CD4-positive, CD25-positive, alpha-beta regulatory T cell (primary cell): Measurements from ENCODE around the gene PIAS2. TPM values are rescaled to one million over a fixed set of nuclear protein-coding genes. Genes with fewer than 3 reads are reported as not detected.

Experiments
- ATAC-seq, 2 donors: fragments of 150-1000 bp; cut with Tn5 transposase; one replicate each; pipeline ENCODE4 v1.10.0; 2021; ENCODE audit warnings: low read depth in 2 of 2, moderate number of reproducible peaks in 2 of 2, moderate library complexity in 1 of 2
- DNase-seq, 3 donors: peaks; one replicate each; pipeline versions ENCODE4 v3.0.0 to v3.0.0-alpha.2; 2012 to 2022; ENCODE audit warnings: mixed read lengths in 1 of 3
- H3K27ac ChIP-seq: one replicate; pipeline ENCODE4 v1.7.0; 2013; ENCODE audit warnings: mild to moderate bottlenecking, low read length; ENCODE audit not compliant: insufficient read depth, poor library complexity, severe bottlenecking
- H3K27me3 ChIP-seq: one replicate; pipeline ENCODE4 v1.7.0; 2013; ENCODE audit warnings: low read length; ENCODE audit not compliant: control insufficient read depth, insufficient read depth
- H3K36me3 ChIP-seq: one replicate; pipeline ENCODE4 v1.7.0; 2013; ENCODE audit warnings: mild to moderate bottlenecking, low read length, moderate library complexity; ENCODE audit not compliant: control insufficient read depth, insufficient read depth
- H3K4me1 ChIP-seq: 2 replicates; pipeline ENCODE4 v1.7.0; 2013; ENCODE audit warnings: mild to moderate bottlenecking, low read length; ENCODE audit not compliant: insufficient read depth, control insufficient read depth, poor library complexity, severe bottlenecking
- H3K4me3 ChIP-seq: one replicate; pipeline ENCODE4 v1.7.0; 2013; ENCODE audit warnings: low read depth, mild to moderate bottlenecking, low read length, moderate library complexity
- H3K9me3 ChIP-seq, 2 experiments: 1 replicate in 1 of 2; 2 replicates in 1 of 2; pipeline ENCODE4 v1.7.0; 2013; ENCODE audit warnings: low read length in 2 of 2, mild to moderate bottlenecking in 1 of 2, moderate library complexity in 1 of 2; ENCODE audit not compliant: control insufficient read depth in 2 of 2
- H3K27ac Mint-ChIP-seq, 3 donors: one replicate each; pipeline ENCODE4 v1.8.0; 2020 to 2022; ENCODE audit warnings: mild to moderate bottlenecking in 3 of 3, mixed read lengths in 3 of 3, moderate library complexity in 2 of 3
- H3K27me3 Mint-ChIP-seq: one replicate; pipeline ENCODE4 v1.8.0; 2022; ENCODE audit warnings: mild to moderate bottlenecking, mixed read lengths
- H3K36me3 Mint-ChIP-seq: one replicate; pipeline ENCODE4 v1.8.0; 2020; ENCODE audit warnings: mixed read lengths
- H3K4me1 Mint-ChIP-seq, 4 donors: one replicate each; pipeline ENCODE4 v1.8.0; 2020 to 2022; ENCODE audit warnings: mixed read lengths in 4 of 4, mild to moderate bottlenecking in 1 of 4
- H3K4me3 Mint-ChIP-seq, 4 donors: one replicate each; pipeline ENCODE4 v1.8.0; 2020 to 2022; ENCODE audit warnings: mild to moderate bottlenecking in 4 of 4, mixed read lengths in 4 of 4, moderate library complexity in 3 of 4
- H3K9me3 Mint-ChIP-seq, 7 donors: one replicate each; pipeline ENCODE4 v1.8.0; 2020 to 2022; ENCODE audit warnings: mixed read lengths in 7 of 7, mild to moderate bottlenecking in 3 of 7, moderate library complexity in 2 of 7
- polyA plus RNA-seq, 4 donors: library from polyadenylated mRNA; unstranded; fragments of 300-500 nt; fragmentation: Illumina TruSeq; gene quantifications; one replicate each; pipeline ENCODE4 v1.2.3, GENCODE V29; 2021
- total RNA-seq: library from RNA; stranded (reverse); gene quantifications from one replicate; pipeline ENCODE4 v1.2.3, GENCODE V29; 2022

Gene PIAS2
- total and polyA plus RNA-seq, 5 donors from 2014 or later, result 13.2 to 33.6 (median 18.7) TPM

DNA sequence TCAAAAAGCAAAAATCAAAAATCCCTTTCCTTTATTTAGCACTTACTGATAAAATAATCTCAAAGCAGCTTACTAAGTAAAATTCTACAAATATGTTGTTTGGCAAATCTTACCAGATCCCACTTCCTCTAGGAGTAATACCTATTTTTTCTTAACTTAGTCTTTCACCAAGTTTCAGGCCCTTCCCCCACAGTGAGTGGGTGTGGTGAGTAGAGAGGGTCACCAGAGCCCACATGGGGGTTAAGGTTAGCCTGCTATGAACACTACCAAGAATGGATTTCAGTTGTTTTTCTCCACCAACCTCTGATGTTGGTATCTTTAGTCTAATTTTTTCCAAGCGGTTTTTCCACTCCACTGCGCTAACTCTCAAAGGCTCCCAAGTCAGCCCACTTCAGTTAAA lies 23.2 kb downstream of the PIAS2 start:
- Mint-ChIP-seq H3K9me3 (peaks cover 0 to 6% (median 4%) of the 10 kb centered on the region in 7 donors), H3K27me3 (no peaks in the 10 kb centered on the region), H3K4me1 (peaks cover 28 to 48% (median 39%) of the 10 kb centered on the region in 4 donors), H3K27ac (peak overlapping the region in 1 of 3 donors; percentile 49), H3K36me3 (peaks cover 21% of the 10 kb centered on the region), H3K4me3 (peak overlapping the region in 1 of 4 donors; percentile 21)
- Histone ChIP-seq H3K9me3 (peaks cover 0 to 4% of the 10 kb centered on the region in 2 experiments), H3K27ac (no peak overlapping the region), H3K4me3 (no peak overlapping the region), H3K36me3 (peaks cover 11% of the 10 kb centered on the region), H3K27me3 (no peaks in the 10 kb centered on the region), H3K4me1 (no peaks in the 10 kb centered on the region)
- no peak for DNase-seq
- no peak for ATAC-seq

GRCh38 chr18:46893360-46893759 lies 23.9 kb downstream of the PIAS2 start:
- Histone ChIP-seq H3K4me3 (no peak overlapping the region), H3K27me3 (no peaks in the 10 kb centered on the region), H3K4me1 (no peaks in the 10 kb centered on the region), H3K27ac (no peak overlapping the region), H3K9me3 (peaks cover 0 to 10% of the 10 kb centered on the region in 2 experiments), H3K36me3 (peaks cover 18% of the 10 kb centered on the region)
- Mint-ChIP-seq H3K36me3 (peaks cover 29% of the 10 kb centered on the region), H3K27me3 (no peaks in the 10 kb centered on the region), H3K27ac (no peak overlapping the region), H3K9me3 (peaks cover 0 to 11% (median 7%) of the 10 kb centered on the region in 7 donors), H3K4me3 (no peak overlapping the region), H3K4me1 (peaks cover 28 to 52% (median 41%) of the 10 kb centered on the region in 4 donors)
- ATAC-seq (no peak), DNase-seq (no peak)

DNA sequence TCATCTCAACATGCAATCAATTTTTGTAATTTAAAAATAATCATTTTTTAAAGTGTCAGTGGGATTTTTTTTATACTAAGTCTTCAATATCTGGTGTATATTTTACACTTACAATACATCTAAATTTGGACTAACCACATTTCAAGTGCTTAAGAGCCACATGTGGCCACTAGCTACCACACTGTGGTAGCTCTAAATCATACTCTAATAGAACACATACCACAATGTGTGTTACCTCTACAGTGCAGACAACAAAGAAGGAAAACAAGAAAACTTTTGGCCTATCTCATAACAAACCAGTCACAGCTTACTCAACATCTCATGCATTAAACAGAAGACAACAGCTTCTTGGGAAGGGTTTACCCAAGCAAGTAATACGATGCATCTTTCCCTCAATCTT lies 24.5 kb downstream of the PIAS2 start:
- Histone ChIP-seq H3K27ac (no peak overlapping the region), H3K4me1 (no peaks in the 10 kb centered on the region), H3K9me3 (peaks cover 0 to 12% of the 10 kb centered on the region in 2 experiments), H3K27me3 (no peaks in the 10 kb centered on the region), H3K36me3 (peaks cover 22% of the 10 kb centered on the region), H3K4me3 (no peak overlapping the region)
- ATAC-seq (no peak), DNase-seq (no peak)
- Mint-ChIP-seq H3K9me3 (peaks cover 0 to 12% (median 7%) of the 10 kb centered on the region in 7 donors), H3K4me1 (peaks cover 28 to 52% (median 41%) of the 10 kb centered on the region in 4 donors), H3K27me3 (no peaks in the 10 kb centered on the region), H3K36me3 (peaks cover 33% of the 10 kb centered on the region), H3K27ac (peak overlapping the region in 1 of 3 donors; percentile 1), H3K4me3 (no peak overlapping the region)

- ATAC-seq (no peak), DNase-seq (no peak)
- peaks cover 22% of the 10 kb centered on the region for H3K36me3 ChIP-seq
- H3K9me3 ChIP-seq, result peaks cover 0 to 12% of the 10 kb centered on the region in 2 experiments
- no peaks in the 10 kb centered on the region for H3K27me3 ChIP-seq
- Mint-ChIP-seq H3K27ac (no peak overlapping the region), H3K9me3 (peaks cover 0 to 12% (median 7%) of the 10 kb centered on the region in 7 donors), H3K4me1 (peaks cover 28 to 46% (median 40%) of the 10 kb centered on the region in 4 donors), H3K36me3 (peaks cover 33% of the 10 kb centered on the region), H3K4me3 (no peak overlapping the region), H3K27me3 (no peaks in the 10 kb centered on the region)
- H3K4me1 ChIP-seq, result no peaks in the 10 kb centered on the region
- no peak overlapping the region for H3K27ac ChIP-seq
- H3K4me3 ChIP-seq, result no peak overlapping the region
These were observed 25.5 kb downstream of the PIAS2 start for GRCh38 chr18:46891742-46892214.

DNA sequence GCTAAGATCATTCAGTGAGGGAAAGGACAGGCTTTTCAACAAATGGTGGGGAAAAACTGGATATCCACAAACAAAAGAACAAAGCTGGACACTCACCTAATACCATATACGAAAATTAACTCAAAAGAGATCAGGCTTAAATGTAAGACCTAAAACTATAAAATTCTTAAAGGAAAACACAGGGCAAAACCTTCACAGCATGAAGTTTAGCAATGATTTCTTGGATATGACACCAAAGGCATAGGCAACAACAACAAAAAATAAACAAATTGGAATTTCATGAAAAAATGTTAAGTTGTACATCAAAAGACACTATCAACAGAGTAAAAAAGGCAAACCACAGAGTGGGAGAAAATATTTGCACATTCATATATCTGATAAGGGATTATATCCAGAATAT lies 28.3 kb downstream of the PIAS2 start:
- H3K27me3 ChIP-seq, result no peaks in the 10 kb centered on the region
- Mint-ChIP-seq H3K27ac (no peak overlapping the region), H3K9me3 (peaks cover 0 to 12% (median 7%) of the 10 kb centered on the region in 7 donors), H3K36me3 (peaks cover 35% of the 10 kb centered on the region), H3K4me1 (peaks cover 24 to 41% (median 30%) of the 10 kb centered on the region in 4 donors), H3K4me3 (no peak overlapping the region), H3K27me3 (no peaks in the 10 kb centered on the region)
- no peak overlapping the region for H3K4me3 ChIP-seq
- no peak overlapping the region for H3K27ac ChIP-seq
- no peaks in the 10 kb centered on the region for H3K4me1 ChIP-seq
- H3K9me3 ChIP-seq, result peaks cover 0 to 12% of the 10 kb centered on the region in 2 experiments
- no peak for ATAC-seq
- peaks cover 22% of the 10 kb centered on the region for H3K36me3 ChIP-seq
- DNase-seq, result no peak

GRCh38 chr18:46886893-46887292 lies 30.4 kb downstream of the PIAS2 start:
- DNase-seq (no peak), ATAC-seq (no peak)
- no peak overlapping the region for H3K4me3 Mint-ChIP-seq
- peaks cover 0 to 12% (median 7%) of the 10 kb centered on the region in 7 donors for H3K9me3 Mint-ChIP-seq
- Histone ChIP-seq H3K4me1 (no peaks in the 10 kb centered on the region), H3K4me3 (no peak overlapping the region), H3K27ac (no peak overlapping the region), H3K36me3 (peaks cover 22% of the 10 kb centered on the region), H3K27me3 (no peaks in the 10 kb centered on the region), H3K9me3 (peaks cover 0 to 12% of the 10 kb centered on the region in 2 experiments)
- peaks cover 14 to 25% (median 18%) of the 10 kb centered on the region in 4 donors for H3K4me1 Mint-ChIP-seq
- H3K36me3 Mint-ChIP-seq, result peaks cover 35% of the 10 kb centered on the region
- no peaks in the 10 kb centered on the region for H3K27me3 Mint-ChIP-seq
- H3K27ac Mint-ChIP-seq, result no peak overlapping the region

GRCh38 chr18:46883180-46883579 lies 34.1 kb downstream of the PIAS2 start:
- Mint-ChIP-seq H3K36me3 (peaks cover 31% of the 10 kb centered on the region), H3K4me1 (peaks cover 0 to 10% (median 7%) of the 10 kb centered on the region in 4 donors), H3K27me3 (no peaks in the 10 kb centered on the region), H3K27ac (no peak overlapping the region), H3K4me3 (no peak overlapping the region), H3K9me3 (peaks cover 0 to 10% (median 7%) of the 10 kb centered on the region in 7 donors)
- Histone ChIP-seq H3K4me1 (no peaks in the 10 kb centered on the region), H3K4me3 (no peak overlapping the region), H3K36me3 (peaks cover 6% of the 10 kb centered on the region), H3K27me3 (no peaks in the 10 kb centered on the region), H3K9me3 (peaks cover 5 to 14% of the 10 kb centered on the region in 2 experiments), H3K27ac (no peak overlapping the region)
- DNase-seq, result no peak
- no peak for ATAC-seq
